Activated naive CD4-positive, alpha-beta T cell treated with anti-CD3 and anti-CD28 coated beads for 36 hours (primary cell): ENCODE measurements around the gene DENND1A. TPM values are rescaled to one million over a fixed set of nuclear protein-coding genes. Genes with fewer than 3 reads are reported as not detected.
"Not testable (repeated sequence)": the region's sequence is repeated elsewhere in the genome, so short reads cannot be mapped to it uniquely, and the experiment has no call there.

Experiments used
- CTCF ChIA-PET: fragments of 350-600 bp; sonication (Branson Sonifier 250); formaldehyde crosslinking; loops from one replicate; lab custom pipeline; 2021; ENCODE audit warnings: antibody characterized with exemption; lab: Charles Lee
- DNase-seq: peaks from one replicate; pipeline ENCODE4 v3.0.0-alpha.2; 2020
- H3K27ac Mint-ChIP-seq: one replicate; pipeline ENCODE4 v1.8.0; 2021; ENCODE audit warnings: mild to moderate bottlenecking, mixed read lengths
- H3K27me3 Mint-ChIP-seq: one replicate; pipeline ENCODE4 v1.8.0; 2021; ENCODE audit warnings: low read depth, mixed read lengths
- H3K36me3 Mint-ChIP-seq: one replicate; pipeline ENCODE4 v1.8.0; 2021; ENCODE audit warnings: low read depth, mixed read lengths
- H3K4me1 Mint-ChIP-seq: one replicate; pipeline ENCODE4 v1.8.0; 2021; ENCODE audit warnings: low read depth, mixed read lengths
- H3K4me3 Mint-ChIP-seq: one replicate; pipeline ENCODE4 v1.8.0; 2021; ENCODE audit warnings: mild to moderate bottlenecking, moderate library complexity, mixed read lengths
- H3K9me3 Mint-ChIP-seq: one replicate; pipeline ENCODE4 v1.8.0; 2021; ENCODE audit warnings: mixed read lengths
- intact Hi-C: fragments of 100-400 bp; cut with micrococcal nuclease; formaldehyde crosslinking; loops from one replicate; pipeline ENCODE4 v1.15.1; 2023
- total RNA-seq, 2 experiments: library from RNA; stranded (reverse); gene quantifications; one replicate each; pipeline ENCODE4 v1.2.3, GENCODE V29; 2021

The DENND1A gene
- total RNA-seq, 2 experiments from 2014 or later: 28.4 to 29.6 TPM

GRCh38 chr9:123816817-123817472, 113.0 kb downstream of the DENND1A start:
- CTCF ChIA-PET: no interaction called here
- Mint-ChIP-seq H3K27me3 (no peaks in the 10 kb centered on the region), H3K36me3 (no peaks in the 10 kb centered on the region), H3K27ac (no peak overlapping the region), H3K4me1 (peaks cover 2% of the 10 kb centered on the region), H3K9me3 (no peaks in the 10 kb centered on the region), H3K4me3 (no peak overlapping the region)
- no peak for DNase-seq
- intact Hi-C loops: no loop called here

- H3K4me3 Mint-ChIP-seq, H3K9me3 Mint-ChIP-seq, H3K27me3 Mint-ChIP-seq, H3K36me3 Mint-ChIP-seq, H3K27ac Mint-ChIP-seq, DNase-seq, H3K4me1 Mint-ChIP-seq, CTCF ChIA-PET, intact Hi-C loops: not testable (repeated sequence)
Measured at GRCh38 chr9:123815856-123816255, 114.1 kb downstream of the DENND1A start.

- no peaks in the 10 kb centered on the region for H3K9me3 Mint-ChIP-seq
- DNase-seq: no peak
- intact Hi-C loops: no loop called here
- H3K27me3 Mint-ChIP-seq: no peaks in the 10 kb centered on the region
- no peak overlapping the region for H3K4me3 Mint-ChIP-seq
- H3K4me1 Mint-ChIP-seq: peaks cover 2% of the 10 kb centered on the region
- H3K36me3 Mint-ChIP-seq: peaks cover 2% of the 10 kb centered on the region
- CTCF ChIA-PET: no interaction called here
- H3K27ac Mint-ChIP-seq: no peak overlapping the region
Measured at GRCh38 chr9:123814496-123814895, 115.4 kb downstream of the DENND1A start.

- DNase-seq: no peak
- CTCF ChIA-PET: no interaction called here
- intact Hi-C loops: no loop called here
- no peaks in the 10 kb centered on the region for H3K27me3 Mint-ChIP-seq
- H3K4me3 Mint-ChIP-seq: no peak overlapping the region
- no peaks in the 10 kb centered on the region for H3K9me3 Mint-ChIP-seq
- H3K27ac Mint-ChIP-seq: no peak overlapping the region
- peaks cover 2% of the 10 kb centered on the region for H3K36me3 Mint-ChIP-seq
- peaks cover 2% of the 10 kb centered on the region for H3K4me1 Mint-ChIP-seq
Measured at GRCh38 chr9:123812984-123813383, 116.9 kb downstream of the DENND1A start.

- intact Hi-C loops: no loop called here
- H3K4me3 Mint-ChIP-seq: no peak overlapping the region
- H3K36me3 Mint-ChIP-seq: peaks cover 2% of the 10 kb centered on the region
- CTCF ChIA-PET: no interaction called here
- H3K4me1 Mint-ChIP-seq: no peaks in the 10 kb centered on the region
- H3K9me3 Mint-ChIP-seq: no peaks in the 10 kb centered on the region
- H3K27me3 Mint-ChIP-seq: no peaks in the 10 kb centered on the region
- no peak for DNase-seq
- H3K27ac Mint-ChIP-seq: no peak overlapping the region
Measured at GRCh38 chr9:123807251-123807650, 122.7 kb downstream of the DENND1A start.

- Mint-ChIP-seq H3K4me1 (no peaks in the 10 kb centered on the region), H3K4me3 (no peak overlapping the region), H3K9me3 (no peaks in the 10 kb centered on the region), H3K27ac (no peak overlapping the region), H3K27me3 (no peaks in the 10 kb centered on the region), H3K36me3 (peaks cover 2% of the 10 kb centered on the region)
- no peak for DNase-seq
- intact Hi-C loops: no loop called here
- CTCF ChIA-PET: no interaction called here
Measured at GRCh38 chr9:123806829-123807228, 123.1 kb downstream of the DENND1A start.

- Mint-ChIP-seq H3K4me3 (no peak overlapping the region), H3K27me3 (no peaks in the 10 kb centered on the region), H3K4me1 (peaks cover 16% of the 10 kb centered on the region), H3K36me3 (no peaks in the 10 kb centered on the region), H3K9me3 (no peaks in the 10 kb centered on the region), H3K27ac (no peak overlapping the region)
- CTCF ChIA-PET: no interaction called here
- no peak for DNase-seq
- intact Hi-C loops: no loop called here
Measured at GRCh38 chr9:123798195-123798594, 131.7 kb downstream of the DENND1A start.

- Mint-ChIP-seq H3K4me3 (peak overlapping the region; percentile 5), H3K4me1 (peaks cover 16% of the 10 kb centered on the region), H3K27me3 (no peaks in the 10 kb centered on the region), H3K9me3 (no peaks in the 10 kb centered on the region), H3K36me3 (peaks cover 3% of the 10 kb centered on the region), H3K27ac (no peak overlapping the region)
- no peak for DNase-seq
- intact Hi-C loops: no loop called here
- CTCF ChIA-PET: interaction anchor here (1.3 kb wide), 1 partner anchor 244 kb away, joined by 5 read pairs; no protein-coding TSS in a partner anchor
Measured at GRCh38 chr9:123796618-123797484, 133.1 kb downstream of the DENND1A start.

- CTCF ChIA-PET: no interaction called here
- Mint-ChIP-seq H3K27me3 (no peaks in the 10 kb centered on the region), H3K4me3 (no peak overlapping the region), H3K9me3 (no peaks in the 10 kb centered on the region), H3K27ac (no peak overlapping the region), H3K4me1 (peaks cover 16% of the 10 kb centered on the region), H3K36me3 (peaks cover 4% of the 10 kb centered on the region)
- intact Hi-C loops: no loop called here
- DNase-seq: peak; percentile 14
Measured at GRCh38 chr9:123796094-123796493, 133.8 kb downstream of the DENND1A start.

GRCh38 chr9:123795336-123795735, 134.6 kb downstream of the DENND1A start:
- Mint-ChIP-seq H3K4me3 (no peak overlapping the region), H3K36me3 (peaks cover 4% of the 10 kb centered on the region), H3K27ac (no peak overlapping the region), H3K27me3 (no peaks in the 10 kb centered on the region), H3K4me1 (peaks cover 16% of the 10 kb centered on the region), H3K9me3 (no peaks in the 10 kb centered on the region)
- no peak for DNase-seq
- intact Hi-C loops: no loop called here
- CTCF ChIA-PET: no interaction called here

- Mint-ChIP-seq H3K4me3 (no peak overlapping the region), H3K4me1 (peaks cover 12% of the 10 kb centered on the region), H3K36me3 (peaks cover 6% of the 10 kb centered on the region), H3K27ac (no peak overlapping the region), H3K9me3 (no peaks in the 10 kb centered on the region), H3K27me3 (no peaks in the 10 kb centered on the region)
- DNase-seq: no peak
- CTCF ChIA-PET: no interaction called here
- intact Hi-C loops: no loop called here
Measured at GRCh38 chr9:123792501-123792900, 137.4 kb downstream of the DENND1A start.

- intact Hi-C loops: no loop called here
- no peak for DNase-seq
- Mint-ChIP-seq H3K4me3 (no peak overlapping the region), H3K9me3 (no peaks in the 10 kb centered on the region), H3K4me1 (no peaks in the 10 kb centered on the region), H3K27ac (no peak overlapping the region), H3K36me3 (peaks cover 6% of the 10 kb centered on the region), H3K27me3 (no peaks in the 10 kb centered on the region)
- CTCF ChIA-PET: no interaction called here
Measured at GRCh38 chr9:123789554-123790292, 140.2 kb downstream of the DENND1A start.
